Endothelial cell of umbilical vein (primary cell): ENCODE measurements around the gene NUDT22. TPM values are rescaled to one million over a fixed set of nuclear protein-coding genes. Genes with fewer than 3 reads are reported as not detected.

Experiments used
- BruUV-seq: library from RNA; stranded (reverse); fragments of 400-500 nt; replicated peaks from 2 replicates; lab custom pipeline; 2021; lab: Mats Ljungman, UMichigan
- CTCF ChIA-PET: fragments of 300-600, 350-600 bp; sonication (Branson Sonifier 250); formaldehyde crosslinking; loops from one replicate; lab custom pipeline; 2021; ENCODE audit warnings: antibody characterized with exemption, inconsistent platforms; lab: Charles Lee
- POLR2A ChIA-PET: fragments of 300-600, 350-600 bp; sonication (Branson Sonifier 250); formaldehyde crosslinking; loops from one replicate; lab custom pipeline; 2021; ENCODE audit warnings: antibody characterized with exemption, inconsistent platforms; lab: Charles Lee
- DNase-seq: peaks from one replicate; pipeline ENCODE4 v3.0.0-alpha.2; 2011; ENCODE audit warnings: low read depth, low spot score
- FAIRE-seq: peaks from 2 replicates; lab custom pipeline; 2011; peaks lifted over from hg19 to GRCh38; lab: Jason Lieb, UNC
- H2AFZ ChIP-seq: 2 replicates; pipeline ENCODE4 v1.6.0; 2012; ENCODE audit warnings: low read depth, low read length, control low read depth, inconsistent platforms
- H3K27ac ChIP-seq: 2 replicates; pipeline ENCODE4 v1.5.1; 2011; ENCODE audit warnings: low read depth, mild to moderate bottlenecking, control low read depth, low read length, moderate library complexity; ENCODE audit not compliant: insufficient read depth
- H3K27me3 ChIP-seq, 2 experiments: 2 replicates each; pipeline versions ENCODE4 v1.6.0 to v1.6.1; 2011; ENCODE audit warnings: low read length in 2 of 2, mixed read lengths in 1 of 2; ENCODE audit not compliant: control insufficient read depth in 2 of 2, insufficient read depth in 2 of 2
- H3K36me3 ChIP-seq, 2 experiments: 2 replicates in 1 of 2; 3 replicates in 1 of 2; pipeline ENCODE4 v1.5.1; 2011; ENCODE audit warnings: low read length in 2 of 2, mild to moderate bottlenecking in 1 of 2, moderate library complexity in 1 of 2; ENCODE audit not compliant: control insufficient read depth in 2 of 2, insufficient read depth in 2 of 2; ENCODE audit errors: extremely low read depth in 1 of 2
- H3K4me1 ChIP-seq: 3 replicates; pipeline ENCODE4 v1.5.1; 2011; ENCODE audit warnings: mild to moderate bottlenecking, low read length; ENCODE audit not compliant: control insufficient read depth, insufficient read depth; ENCODE audit errors: extremely low read depth
- H3K4me2 ChIP-seq: 2 replicates; pipeline ENCODE4 v1.6.1; 2011; ENCODE audit warnings: low read length, control low read depth, mixed read lengths; ENCODE audit not compliant: insufficient read depth
- H3K4me3 ChIP-seq, 3 experiments: fragments of 200-600 bp in 1 of 3; sonication (generic), shearing (Covaris generic) in 1 of 3; replicated peaks in 1 of 3; 2 replicates each; pipeline ENCODE4 v1.5.1; 2011 to 2016; ENCODE audit warnings: control low read depth in 3 of 3, low read length in 3 of 3, mild to moderate bottlenecking in 2 of 3, inconsistent platforms in 1 of 3, low read depth in 1 of 3, moderate library complexity in 1 of 3; ENCODE audit not compliant: insufficient read depth in 1 of 3
- H3K79me2 ChIP-seq: 2 replicates; pipeline ENCODE4 v1.6.0; 2012; ENCODE audit warnings: low read length, inconsistent platforms; ENCODE audit not compliant: control insufficient read depth, insufficient read depth
- H3K9ac ChIP-seq: replicated peaks from 2 replicates; pipeline ENCODE3; 2011; ENCODE audit warnings: low read length, control low read depth; ENCODE audit not compliant: insufficient read depth; ENCODE audit errors: extremely low read depth
- H3K9me1 ChIP-seq: replicated peaks from 3 replicates; pipeline ENCODE4 v1.6.0; 2011; ENCODE audit warnings: mild to moderate bottlenecking, low read length; ENCODE audit not compliant: control insufficient read depth, insufficient read depth; ENCODE audit errors: extremely low read depth
- H3K9me3 ChIP-seq: replicated peaks from 2 replicates; pipeline ENCODE4 v1.5.1; 2012; ENCODE audit warnings: low read length, inconsistent platforms; ENCODE audit not compliant: control insufficient read depth, insufficient read depth
- H4K20me1 ChIP-seq: replicated peaks from 2 replicates; pipeline ENCODE3; 2011; ENCODE audit warnings: mild to moderate bottlenecking, low read length; ENCODE audit not compliant: control insufficient read depth, insufficient read depth; ENCODE audit errors: extremely low read depth
- CTCF ChIP-seq, 2 donors: IDR thresholded peaks; 1 replicate in 1 of 2; 2 replicates in 1 of 2; pipeline ENCODE4 v1.5.1; 2011; ENCODE audit warnings: low read length in 2 of 2, mild to moderate bottlenecking in 2 of 2, moderate library complexity in 2 of 2, control low read depth in 1 of 2, inconsistent platforms in 1 of 2, low read depth in 1 of 2; ENCODE audit not compliant: insufficient read depth in 1 of 2; ENCODE audit errors: extremely low read depth in 1 of 2
- EZH2 ChIP-seq: IDR thresholded peaks from 2 replicates; pipeline ENCODE4 v1.6.1; 2012; ENCODE audit warnings: borderline replicate concordance, low read depth, mild to moderate bottlenecking, moderate library complexity, low read length, inconsistent platforms; ENCODE audit not compliant: severe bottlenecking
- FOS ChIP-seq: IDR thresholded peaks from 2 replicates; pipeline ENCODE4 v1.6.1; 2011; ENCODE audit warnings: mild to moderate bottlenecking, low read length, moderate library complexity, borderline replicate concordance; ENCODE audit not compliant: insufficient read depth
- GATA2 ChIP-seq: IDR thresholded peaks from 2 replicates; pipeline ENCODE4 v1.7.0; 2011; ENCODE audit warnings: low read depth, mild to moderate bottlenecking, moderate library complexity, mixed read lengths, low read length; ENCODE audit not compliant: insufficient read length, insufficient read depth
- JUN ChIP-seq: IDR thresholded peaks from 2 replicates; pipeline ENCODE4 v1.6.1; 2011; ENCODE audit warnings: borderline replicate concordance, low read depth; ENCODE audit not compliant: insufficient read length, insufficient read depth
- MAX ChIP-seq: IDR thresholded peaks from 2 replicates; pipeline ENCODE4 v1.6.1; 2011; ENCODE audit not compliant: insufficient read depth, insufficient read length
- MYC ChIP-seq: IDR thresholded peaks from one replicate; pipeline ENCODE4 v1.6.1; 2011; ENCODE audit warnings: mild to moderate bottlenecking, low read depth, low read length
- POLR2A ChIP-seq: IDR thresholded peaks from 2 replicates; pipeline ENCODE4 v1.6.1; 2012; ENCODE audit warnings: low read depth, mild to moderate bottlenecking, control low read depth, low read length
- POLR2AphosphoS5 ChIP-seq: IDR thresholded peaks from 2 replicates; pipeline ENCODE4 v1.6.1; 2012; ENCODE audit warnings: low read depth, mild to moderate bottlenecking, control low read depth, low read length, moderate library complexity; ENCODE audit not compliant: insufficient read depth
- dilution Hi-C: fragments of 300-500 bp; cut with MboI; formaldehyde crosslinking; loops from one replicate; pipeline ENCODE4 v1.15.0; 2019; ENCODE audit warnings: low sequenced_read_pairs; ENCODE audit not compliant: extremely low pct_ligation_motif_present
- intact Hi-C: fragments of 100-400 bp; cut with micrococcal nuclease; formaldehyde crosslinking; loops from one replicate; pipeline ENCODE4 v1.10.0; 2022
- polyA plus RNA-seq, 4 experiments: library from polyadenylated mRNA; depleted of rRNA in 3 of 4; stranded (reverse) in 3 of 4; unstranded in 1 of 4; fragments of >200 nt; gene quantifications; 2 replicates each; pipeline versions ENCODE4 v1.2.1 to v1.2.3, GENCODE V29; 2011 to 2012; ENCODE audit warnings: missing spikeins in 1 of 4
- total RNA-seq: library from RNA; stranded (reverse); gene quantifications from 2 replicates; pipeline ENCODE4 v1.2.3, GENCODE V29; 2021

NUDT22 gene
- total and polyA plus RNA-seq, 2 donors (not counting 3 experiments of a cell fraction or from before 2014, with no cell fraction given): 37.8 to 54.8 TPM

- FAIRE-seq (no peak), DNase-seq (no peak)
- H3K9ac ChIP-seq: no peak overlapping the region
- POLR2A ChIA-PET: no interaction called here
- no peaks in the 10 kb centered on the region for H4K20me1 ChIP-seq
- H3K36me3 ChIP-seq: peaks cover 18 to 44% of the 10 kb centered on the region in 2 experiments
- H3K9me1 ChIP-seq: no peaks in the 10 kb centered on the region
- peaks cover 15% of the 10 kb centered on the region for H3K4me1 ChIP-seq
- intact Hi-C loops (no loop called here), dilution Hi-C loops (no loop called here)
- TF ChIP-seq EZH2 (no peak), GATA2 (no peak), FOS (no peak), MAX (no peak), POLR2AphosphoS5 (no peak), JUN (no peak), MYC (no peak), CTCF (IDR thresholded peaks at IDR 0.05; ENCODE audit: extremely low read depth in 1 of 2, insufficient read depth in 1 of 2, low read depth in 1 of 2, low read length in 2 of 2) (no peak), POLR2A (no peak)
- no TSS peak for BruUV-seq
- peaks cover 8% of the 10 kb centered on the region for H3K79me2 ChIP-seq
- no peaks in the 10 kb centered on the region for H3K27me3 ChIP-seq
- no peaks in the 10 kb centered on the region for H3K9me3 ChIP-seq
- H3K27ac ChIP-seq: no peak overlapping the region
- H3K4me2 ChIP-seq: no peak overlapping the region
- CTCF ChIA-PET: interaction anchor here (0.7 to 0.9 kb wide), 4 partner anchors 9 to 55 kb away, joined by 3 read pairs; partner anchors contain the start of gene CATSPERZ
- no peak overlapping the region for H2AFZ ChIP-seq
- H3K4me3 ChIP-seq: no peak overlapping the region
Measured at GRCh38 chr11:64258946-64259532, 33.0 kb downstream of the NUDT22 start.
